Endothelial cell of umbilical vein (primary cell): ENCODE measurements around the gene AHRR. TPM values are rescaled to one million over a fixed set of nuclear protein-coding genes. Genes with fewer than 3 reads are reported as not detected.

Source experiments
- BruUV-seq: library from RNA; stranded (reverse); fragments of 400-500 nt; replicated peaks from 2 replicates; lab custom pipeline; 2021; lab: Mats Ljungman, UMichigan
- CTCF ChIA-PET: fragments of 300-600, 350-600 bp; sonication (Branson Sonifier 250); formaldehyde crosslinking; loops from one replicate; lab custom pipeline; 2021; ENCODE audit warnings: antibody characterized with exemption, inconsistent platforms; lab: Charles Lee
- POLR2A ChIA-PET: fragments of 300-600, 350-600 bp; sonication (Branson Sonifier 250); formaldehyde crosslinking; loops from one replicate; lab custom pipeline; 2021; ENCODE audit warnings: antibody characterized with exemption, inconsistent platforms; lab: Charles Lee
- DNase-seq: peaks from one replicate; pipeline ENCODE4 v3.0.0-alpha.2; 2011; ENCODE audit warnings: low read depth, low spot score
- FAIRE-seq: peaks from 2 replicates; lab custom pipeline; 2011; peaks lifted over from hg19 to GRCh38; lab: Jason Lieb, UNC
- H2AFZ ChIP-seq: 2 replicates; pipeline ENCODE4 v1.6.0; 2012; ENCODE audit warnings: low read depth, low read length, control low read depth, inconsistent platforms
- H3K27ac ChIP-seq: 2 replicates; pipeline ENCODE4 v1.5.1; 2011; ENCODE audit warnings: low read depth, mild to moderate bottlenecking, control low read depth, low read length, moderate library complexity; ENCODE audit not compliant: insufficient read depth
- H3K27me3 ChIP-seq, 2 experiments: 2 replicates each; pipeline versions ENCODE4 v1.6.0 to v1.6.1; 2011; ENCODE audit warnings: low read length in 2 of 2, mixed read lengths in 1 of 2; ENCODE audit not compliant: control insufficient read depth in 2 of 2, insufficient read depth in 2 of 2
- H3K36me3 ChIP-seq, 2 experiments: 2 replicates in 1 of 2; 3 replicates in 1 of 2; pipeline ENCODE4 v1.5.1; 2011; ENCODE audit warnings: low read length in 2 of 2, mild to moderate bottlenecking in 1 of 2, moderate library complexity in 1 of 2; ENCODE audit not compliant: control insufficient read depth in 2 of 2, insufficient read depth in 2 of 2; ENCODE audit errors: extremely low read depth in 1 of 2
- H3K4me1 ChIP-seq: 3 replicates; pipeline ENCODE4 v1.5.1; 2011; ENCODE audit warnings: mild to moderate bottlenecking, low read length; ENCODE audit not compliant: control insufficient read depth, insufficient read depth; ENCODE audit errors: extremely low read depth
- H3K4me2 ChIP-seq: 2 replicates; pipeline ENCODE4 v1.6.1; 2011; ENCODE audit warnings: low read length, control low read depth, mixed read lengths; ENCODE audit not compliant: insufficient read depth
- H3K4me3 ChIP-seq, 3 experiments: fragments of 200-600 bp in 1 of 3; sonication (generic), shearing (Covaris generic) in 1 of 3; replicated peaks in 1 of 3; 2 replicates each; pipeline ENCODE4 v1.5.1; 2011 to 2016; ENCODE audit warnings: control low read depth in 3 of 3, low read length in 3 of 3, mild to moderate bottlenecking in 2 of 3, inconsistent platforms in 1 of 3, low read depth in 1 of 3, moderate library complexity in 1 of 3; ENCODE audit not compliant: insufficient read depth in 1 of 3
- H3K79me2 ChIP-seq: 2 replicates; pipeline ENCODE4 v1.6.0; 2012; ENCODE audit warnings: low read length, inconsistent platforms; ENCODE audit not compliant: control insufficient read depth, insufficient read depth
- H3K9ac ChIP-seq: replicated peaks from 2 replicates; pipeline ENCODE3; 2011; ENCODE audit warnings: low read length, control low read depth; ENCODE audit not compliant: insufficient read depth; ENCODE audit errors: extremely low read depth
- H3K9me1 ChIP-seq: replicated peaks from 3 replicates; pipeline ENCODE4 v1.6.0; 2011; ENCODE audit warnings: mild to moderate bottlenecking, low read length; ENCODE audit not compliant: control insufficient read depth, insufficient read depth; ENCODE audit errors: extremely low read depth
- H3K9me3 ChIP-seq: replicated peaks from 2 replicates; pipeline ENCODE4 v1.5.1; 2012; ENCODE audit warnings: low read length, inconsistent platforms; ENCODE audit not compliant: control insufficient read depth, insufficient read depth
- H4K20me1 ChIP-seq: replicated peaks from 2 replicates; pipeline ENCODE3; 2011; ENCODE audit warnings: mild to moderate bottlenecking, low read length; ENCODE audit not compliant: control insufficient read depth, insufficient read depth; ENCODE audit errors: extremely low read depth
- EZH2 ChIP-seq: IDR thresholded peaks from 2 replicates; pipeline ENCODE4 v1.6.1; 2012; ENCODE audit warnings: borderline replicate concordance, low read depth, mild to moderate bottlenecking, moderate library complexity, low read length, inconsistent platforms; ENCODE audit not compliant: severe bottlenecking
- FOS ChIP-seq: IDR thresholded peaks from 2 replicates; pipeline ENCODE4 v1.6.1; 2011; ENCODE audit warnings: mild to moderate bottlenecking, low read length, moderate library complexity, borderline replicate concordance; ENCODE audit not compliant: insufficient read depth
- GATA2 ChIP-seq: IDR thresholded peaks from 2 replicates; pipeline ENCODE4 v1.7.0; 2011; ENCODE audit warnings: low read depth, mild to moderate bottlenecking, moderate library complexity, mixed read lengths, low read length; ENCODE audit not compliant: insufficient read length, insufficient read depth
- JUN ChIP-seq: IDR thresholded peaks from 2 replicates; pipeline ENCODE4 v1.6.1; 2011; ENCODE audit warnings: borderline replicate concordance, low read depth; ENCODE audit not compliant: insufficient read length, insufficient read depth
- MYC ChIP-seq: IDR thresholded peaks from one replicate; pipeline ENCODE4 v1.6.1; 2011; ENCODE audit warnings: mild to moderate bottlenecking, low read depth, low read length
- POLR2A ChIP-seq: IDR thresholded peaks from 2 replicates; pipeline ENCODE4 v1.6.1; 2012; ENCODE audit warnings: low read depth, mild to moderate bottlenecking, control low read depth, low read length
- POLR2AphosphoS5 ChIP-seq: IDR thresholded peaks from 2 replicates; pipeline ENCODE4 v1.6.1; 2012; ENCODE audit warnings: low read depth, mild to moderate bottlenecking, control low read depth, low read length, moderate library complexity; ENCODE audit not compliant: insufficient read depth
- dilution Hi-C: fragments of 300-500 bp; cut with MboI; formaldehyde crosslinking; loops from one replicate; pipeline ENCODE4 v1.15.0; 2019; ENCODE audit warnings: low sequenced_read_pairs; ENCODE audit not compliant: extremely low pct_ligation_motif_present
- intact Hi-C: fragments of 100-400 bp; cut with micrococcal nuclease; formaldehyde crosslinking; loops from one replicate; pipeline ENCODE4 v1.10.0; 2022
- polyA plus RNA-seq, 4 experiments: library from polyadenylated mRNA; depleted of rRNA in 3 of 4; stranded (reverse) in 3 of 4; unstranded in 1 of 4; fragments of >200 nt; gene quantifications; 2 replicates each; pipeline versions ENCODE4 v1.2.1 to v1.2.3, GENCODE V29; 2011 to 2012; ENCODE audit warnings: missing spikeins in 1 of 4
- total RNA-seq: library from RNA; stranded (reverse); gene quantifications from 2 replicates; pipeline ENCODE4 v1.2.3, GENCODE V29; 2021
- TF ChIP-seq, protein P1 (sequence below), 2 donors: IDR thresholded peaks; 1 replicate in 1 of 2; 2 replicates in 1 of 2; pipeline ENCODE4 v1.5.1; 2011; ENCODE audit warnings: low read length in 2 of 2, mild to moderate bottlenecking in 2 of 2, moderate library complexity in 2 of 2, control low read depth in 1 of 2, inconsistent platforms in 1 of 2, low read depth in 1 of 2; ENCODE audit not compliant: insufficient read depth in 1 of 2; ENCODE audit errors: extremely low read depth in 1 of 2
- TF ChIP-seq, protein P2 (sequence below): IDR thresholded peaks from 2 replicates; pipeline ENCODE4 v1.6.1; 2011; ENCODE audit not compliant: insufficient read depth, insufficient read length

Gene AHRR
- total and polyA plus RNA-seq, 2 donors (not counting 3 experiments of a cell fraction or from before 2014, with no cell fraction given), result 3.1 to 7.3 TPM

DNA sequence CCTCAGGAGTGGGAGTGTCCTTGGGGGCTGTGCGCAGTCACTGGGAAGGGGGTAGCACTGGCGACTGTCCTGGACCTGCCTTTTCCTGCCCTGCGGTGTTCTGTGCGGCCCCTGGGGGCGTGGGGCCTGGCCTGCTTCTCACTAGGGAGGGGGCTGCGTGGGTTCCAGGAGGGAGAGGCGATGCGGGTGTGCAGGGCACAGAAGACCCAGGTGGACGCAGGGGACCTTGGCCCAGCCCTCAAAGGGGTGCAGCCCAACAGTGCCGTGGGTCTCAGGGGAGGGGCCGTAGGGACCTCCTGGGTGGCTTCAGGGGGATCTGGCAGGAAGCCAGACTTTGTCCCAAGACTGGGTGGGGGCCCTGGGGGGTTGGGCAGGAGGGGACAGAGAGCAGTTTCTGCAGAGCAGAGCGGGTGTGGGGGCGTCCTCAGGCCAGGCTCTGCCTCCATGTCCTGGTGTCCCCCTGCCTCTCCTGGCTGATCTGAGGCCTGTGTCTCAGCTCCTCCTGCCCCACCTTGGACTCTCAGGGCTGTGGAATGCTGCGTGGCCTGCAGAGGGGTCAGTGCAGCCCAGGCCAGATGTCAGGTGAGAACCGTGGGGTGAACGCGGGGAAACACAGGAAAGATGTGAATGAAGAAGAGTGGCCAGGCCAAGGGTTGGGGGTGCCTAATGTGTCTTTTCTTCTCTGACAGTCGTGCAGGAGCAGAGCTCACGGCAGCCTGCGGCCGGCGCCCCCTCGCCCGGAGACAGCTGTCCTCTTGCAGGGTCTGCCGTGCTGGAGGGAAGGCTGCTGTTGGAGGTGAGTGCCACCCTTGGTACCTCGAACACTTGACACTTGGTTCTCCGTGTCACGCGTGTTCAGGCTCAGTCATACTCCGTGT, 54.6 kb downstream of the AHRR start:
- no peaks in the 10 kb centered on the region for H3K36me3 ChIP-seq
- H2AFZ ChIP-seq, result no peak overlapping the region
- H3K4me1 ChIP-seq, result peaks cover 30% of the 10 kb centered on the region
- DNase-seq (no peak), FAIRE-seq (no peak)
- intact Hi-C loops, result no loop called here
- no peaks in the 10 kb centered on the region for H3K79me2 ChIP-seq
- H3K27ac ChIP-seq, result no peak overlapping the region
- no peak overlapping the region for H3K9ac ChIP-seq
- no peak overlapping the region for H3K4me3 ChIP-seq
- TF ChIP-seq POLR2AphosphoS5, result no peak
- no peak for TF ChIP-seq MYC
- TF ChIP-seq GATA2, result no peak
- TF ChIP-seq JUN, result no peak
- TF ChIP-seq, protein P1, sequence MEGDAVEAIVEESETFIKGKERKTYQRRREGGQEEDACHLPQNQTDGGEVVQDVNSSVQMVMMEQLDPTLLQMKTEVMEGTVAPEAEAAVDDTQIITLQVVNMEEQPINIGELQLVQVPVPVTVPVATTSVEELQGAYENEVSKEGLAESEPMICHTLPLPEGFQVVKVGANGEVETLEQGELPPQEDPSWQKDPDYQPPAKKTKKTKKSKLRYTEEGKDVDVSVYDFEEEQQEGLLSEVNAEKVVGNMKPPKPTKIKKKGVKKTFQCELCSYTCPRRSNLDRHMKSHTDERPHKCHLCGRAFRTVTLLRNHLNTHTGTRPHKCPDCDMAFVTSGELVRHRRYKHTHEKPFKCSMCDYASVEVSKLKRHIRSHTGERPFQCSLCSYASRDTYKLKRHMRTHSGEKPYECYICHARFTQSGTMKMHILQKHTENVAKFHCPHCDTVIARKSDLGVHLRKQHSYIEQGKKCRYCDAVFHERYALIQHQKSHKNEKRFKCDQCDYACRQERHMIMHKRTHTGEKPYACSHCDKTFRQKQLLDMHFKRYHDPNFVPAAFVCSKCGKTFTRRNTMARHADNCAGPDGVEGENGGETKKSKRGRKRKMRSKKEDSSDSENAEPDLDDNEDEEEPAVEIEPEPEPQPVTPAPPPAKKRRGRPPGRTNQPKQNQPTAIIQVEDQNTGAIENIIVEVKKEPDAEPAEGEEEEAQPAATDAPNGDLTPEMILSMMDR (IDR thresholded peaks at IDR 0.05; ENCODE audit: extremely low read depth in 1 of 2, insufficient read depth in 1 of 2, low read depth in 1 of 2, low read length in 2 of 2), result no peak
- TF ChIP-seq POLR2A, result no peak
- TF ChIP-seq FOS, result no peak
- no peak for TF ChIP-seq EZH2
- TF ChIP-seq, protein P2, sequence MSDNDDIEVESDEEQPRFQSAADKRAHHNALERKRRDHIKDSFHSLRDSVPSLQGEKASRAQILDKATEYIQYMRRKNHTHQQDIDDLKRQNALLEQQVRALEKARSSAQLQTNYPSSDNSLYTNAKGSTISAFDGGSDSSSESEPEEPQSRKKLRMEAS, result no peak
- ChIA-PET CTCF (no interaction called here), POLR2A (no interaction called here)
- H3K4me2 ChIP-seq, result no peak overlapping the region
- H3K27me3 ChIP-seq, result no peaks in the 10 kb centered on the region
- dilution Hi-C loops, result no loop called here
- no peaks in the 10 kb centered on the region for H3K9me1 ChIP-seq
- H4K20me1 ChIP-seq, result no peaks in the 10 kb centered on the region
- no TSS peak for BruUV-seq
- no peaks in the 10 kb centered on the region for H3K9me3 ChIP-seq
